Lung (tissue), 12 donors: Measurements from ENCODE around the gene L3MBTL2. TPM values are rescaled to one million over a fixed set of nuclear protein-coding genes. Genes with fewer than 3 reads are reported as not detected.

ENCODE experiments used
- ATAC-seq: fragments of 200-7000 bp; cut with Tn5 transposase; one replicate; pipeline ENCODE4 v1.9.1; 2020; ENCODE audit warnings: moderate number of reproducible peaks; ENCODE audit not compliant: insufficient read depth, low FRiP score
- DNase-seq, 3 donors: peaks; one replicate each; pipeline ENCODE4 v3.0.0-alpha.2; 2013 to 2017
- H3K27ac ChIP-seq, 2 donors: one replicate each; pipeline ENCODE4 v1.5.1; 2013; ENCODE audit warnings: mild to moderate bottlenecking in 2 of 2, moderate library complexity in 2 of 2, control low read depth in 1 of 2, inconsistent platforms in 1 of 2, low read depth in 1 of 2, low read length in 1 of 2
- H3K27me3 ChIP-seq, 3 donors: one replicate each; pipeline ENCODE4 v1.5.1; 2013; ENCODE audit warnings: low read length in 2 of 3; ENCODE audit not compliant: control insufficient read depth in 3 of 3, insufficient read depth in 3 of 3
- H3K36me3 ChIP-seq, 4 donors: one replicate each; pipeline ENCODE4 v1.5.1; 2013; ENCODE audit warnings: low read length in 4 of 4, mild to moderate bottlenecking in 1 of 4, moderate library complexity in 1 of 4; ENCODE audit not compliant: control insufficient read depth in 4 of 4, insufficient read depth in 4 of 4
- H3K4me1 ChIP-seq, 5 donors: one replicate each; pipeline ENCODE4 v1.5.1; 2013; ENCODE audit warnings: low read length in 5 of 5, mild to moderate bottlenecking in 2 of 5, moderate library complexity in 1 of 5; ENCODE audit not compliant: control insufficient read depth in 5 of 5, insufficient read depth in 5 of 5
- H3K4me3 ChIP-seq: one replicate; pipeline ENCODE4 v1.5.1; 2013; ENCODE audit warnings: mild to moderate bottlenecking, control low read depth, moderate library complexity
- H3K9ac ChIP-seq, 2 donors: one replicate each; pipeline ENCODE4 v1.5.1; 2013; ENCODE audit warnings: low read length in 2 of 2, control low read depth in 1 of 2; ENCODE audit not compliant: insufficient read depth in 1 of 2
- H3K9me3 ChIP-seq, 4 donors: one replicate each; pipeline ENCODE4 v1.5.1; 2013; ENCODE audit warnings: low read length in 3 of 4, mild to moderate bottlenecking in 1 of 4, moderate library complexity in 1 of 4; ENCODE audit not compliant: control insufficient read depth in 4 of 4, insufficient read depth in 3 of 4
- CTCF ChIP-seq: IDR thresholded peaks from 2 replicates; pipeline ENCODE4 v1.5.1; 2012; ENCODE audit warnings: mild to moderate bottlenecking; ENCODE audit errors: control extremely low read depth, extremely low read depth
- WGBS, 2 donors: extraction: QIAGEN DNeasy Blood & Tissue Kit; methylation state at CpG; one replicate each; pipeline ENCODE4 v1.1.7; 2013; 5-methylcytosine and 5-hydroxymethylcytosine counted together
- polyA plus RNA-seq, 2 donors: library from polyadenylated mRNA; stranded (reverse); fragments of 200-250 nt; gene quantifications; one replicate each; pipeline ENCODE4 v1.2.1, GENCODE V29; 2013
- total RNA-seq, 2 donors: library from RNA; depleted of rRNA in 1 of 2; stranded (reverse); fragments of >200 nt in 1 of 2; gene quantifications; one replicate each; pipeline ENCODE4 v1.2.1, GENCODE V29; 2014 to 2021
- donor health status: control.
- donor health status: control.
- donor health status: Bipolar disorder and iron deficiency.
- donor health status: healthy.
- donor health status: DM: yes; HTN: yes; CAD: no.

The L3MBTL2 gene
- total and polyA plus RNA-seq, 4 donors: 11.2 to 28.6 (median 19.6) TPM

GRCh38 chr22:41181349-41182241 lies 23.5 kb upstream of the L3MBTL2 start:
- Histone ChIP-seq H3K4me3 (no peak overlapping the region), H3K36me3 (peaks cover 2 to 36% (median 28%) of the 10 kb centered on the region in 4 donors), H3K9ac (no peak overlapping the region), H3K27me3 (no peaks in the 10 kb centered on the region), H3K27ac (peak overlapping the region in 1 of 2 donors; percentile 15), H3K9me3 (no peaks in the 10 kb centered on the region), H3K4me1 (peaks cover 0 to 2% (median 0%) of the 10 kb centered on the region in 5 donors)
- ATAC-seq (peak; percentile 68), DNase-seq (no peak)
- WGBS, 2 donors: 69 to 71% methylated on average over 15 of the region's 15 CpGs
- no peak for TF ChIP-seq CTCF

DNA sequence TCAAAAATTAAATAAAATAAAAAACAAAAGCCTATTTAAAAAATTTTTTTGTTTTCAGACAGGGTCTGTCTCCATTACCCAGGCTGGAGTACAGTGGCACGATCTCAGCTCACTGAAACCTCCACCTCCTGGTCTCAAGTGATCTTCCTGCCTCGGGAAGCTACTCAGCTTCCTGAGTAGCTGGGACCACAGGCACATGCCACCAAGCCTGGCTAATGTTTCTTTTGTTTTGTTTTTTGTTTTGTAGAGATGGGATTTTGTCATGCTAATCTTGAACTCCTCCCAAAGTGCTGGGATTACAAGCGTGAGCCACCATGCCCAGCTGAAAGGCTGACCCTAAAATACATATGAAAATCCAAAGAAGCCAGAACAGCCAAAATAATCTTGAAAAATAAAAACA lies 20.4 kb upstream of the L3MBTL2 start:
- Histone ChIP-seq H3K4me1 (peaks cover 0 to 2% (median 0%) of the 10 kb centered on the region in 5 donors), H3K4me3 (no peak overlapping the region), H3K9me3 (no peaks in the 10 kb centered on the region), H3K36me3 (peaks cover 0 to 13% (median 6%) of the 10 kb centered on the region in 4 donors), H3K27me3 (no peaks in the 10 kb centered on the region), H3K9ac (no peak overlapping the region), H3K27ac (no peak overlapping the region)
- WGBS, 2 donors: 41% methylated on average over 3 of the region's 3 CpGs
- no peak for TF ChIP-seq CTCF
- ATAC-seq: no peak
- no peak for DNase-seq

DNA sequence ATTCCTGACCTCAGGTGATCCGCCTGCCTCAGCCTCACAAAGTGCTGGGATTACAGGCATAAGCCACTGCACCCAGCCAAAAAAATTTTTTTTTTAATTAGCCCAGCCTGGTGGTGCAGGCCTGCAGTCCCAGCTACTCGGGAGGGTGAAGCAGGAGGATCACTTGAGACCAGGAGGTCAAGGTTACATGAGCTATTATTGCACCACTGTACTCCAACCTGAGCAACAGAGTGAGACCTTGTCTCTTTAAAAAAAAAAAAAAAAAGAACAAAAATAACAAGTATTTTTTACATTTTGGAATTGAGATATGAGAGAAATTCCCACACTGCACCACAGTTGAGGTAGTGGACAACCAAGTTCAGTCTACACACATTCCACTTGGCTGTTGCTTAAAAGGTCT lies 13.6 kb upstream of the L3MBTL2 start:
- DNase-seq: no peak
- no peak for ATAC-seq
- no peaks in the 10 kb centered on the region for H3K4me1 ChIP-seq
- no peak overlapping the region for H3K27ac ChIP-seq
- WGBS, 2 donors: 87 to 93% methylated on average over 2 of the region's 2 CpGs
- no peak for TF ChIP-seq CTCF
- H3K27me3 ChIP-seq: no peaks in the 10 kb centered on the region
- H3K9ac ChIP-seq: no peak overlapping the region
- no peaks in the 10 kb centered on the region for H3K36me3 ChIP-seq
- no peaks in the 10 kb centered on the region for H3K9me3 ChIP-seq
- H3K4me3 ChIP-seq: no peak overlapping the region
